Left lung (tissue), 10 donors: ENCODE results near the gene VTI1A. TPM values are rescaled to one million over a fixed set of nuclear protein-coding genes. Genes with fewer than 3 reads are reported as not detected.
A peak's percentile ranks its signal among the peaks of the same experiment; 100 is the strongest.

Experiments
- ATAC-seq: fragments of 200-7000 bp; cut with Tn5 transposase; one replicate; pipeline ENCODE4 v1.9.1; 2020; ENCODE audit warnings: moderate library complexity
- DNase-seq, 4 donors: peaks; one replicate each; pipeline ENCODE4 v3.0.0-alpha.2; 2013 to 2020
- H3K27ac ChIP-seq, 2 donors: fragments of 200-600 bp; sonication (generic) in 1 of 2; one replicate each; pipeline versions ENCODE4 v1.5.0 to v1.8.0; 2020 to 2021
- H3K27me3 ChIP-seq, 2 donors: fragments of 200-600 bp; sonication (generic) in 1 of 2; one replicate each; pipeline versions ENCODE4 v1.5.0 to v1.8.0; 2020 to 2021
- H3K36me3 ChIP-seq, 2 donors: fragments of 200-600 bp; sonication (generic) in 1 of 2; one replicate each; pipeline versions ENCODE4 v1.5.0 to v1.8.0; 2020 to 2021
- H3K4me1 ChIP-seq, 2 donors: fragments of 200-600 bp; one replicate each; pipeline ENCODE4 v1.8.0; 2021
- H3K4me3 ChIP-seq, 2 donors: fragments of 200-600 bp; sonication (generic) in 1 of 2; one replicate each; pipeline versions ENCODE4 v1.5.0 to v1.8.0; 2020 to 2021; ENCODE audit warnings: mild to moderate bottlenecking in 1 of 2
- H3K9me3 ChIP-seq, 2 donors: fragments of 200-600 bp; sonication (generic) in 1 of 2; one replicate each; pipeline versions ENCODE4 v1.5.0 to v1.8.0; 2020 to 2021
- CTCF ChIP-seq, 2 donors: fragments of 200-600 bp; sonication (generic) in 1 of 2; IDR thresholded peaks; one replicate each; pipeline versions ENCODE4 v1.5.0 to v1.8.0; 2021; ENCODE audit warnings: antibody characterized with exemption in 2 of 2
- intact Hi-C, 2 donors: fragments of 100-400 bp; cut with DNase I; formaldehyde crosslinking; loops; one replicate each; pipeline versions ENCODE4 v1.11.2 to v1.14.2; 2022
- polyA plus RNA-seq, 6 donors: library from polyadenylated mRNA; unstranded; fragments of 120-200 nt; gene quantifications; one replicate each; pipeline ENCODE4 v1.2.1, GENCODE V29; 2013; ENCODE audit not compliant: insufficient read length in 6 of 6
- total RNA-seq, 2 donors: library from RNA; stranded (reverse); fragmentation: NEBNext Ultra II Directional; extraction: Animal tissue kit (Norgen Biotek cat#: 25700); gene quantifications; one replicate each; pipeline ENCODE4 v1.2.1, GENCODE V29; 2021
- donor health status: DM: no; HTN: yes; CAD: no.
- donor health status: DM: no; HTN: no; CAD: no.

VTI1A gene
- total and polyA plus RNA-seq, 8 donors, result 13.6 to 39.0 (median 17.7) TPM

- intact Hi-C loops, result no loop called here
- no peak for TF ChIP-seq CTCF (IDR thresholded peaks at IDR 0.05)
- peaks cover 0 to 11% of the 10 kb centered on the region in 2 donors for H3K9me3 ChIP-seq
Measured at GRCh38 chr10:112841549-112841948, 394.5 kb downstream of the VTI1A start.

GRCh38 chr10:112842832-112843360, 395.9 kb downstream of the VTI1A start:
- ATAC-seq (no peak), DNase-seq (no peak)
- intact Hi-C loops, result no loop called here
- Histone ChIP-seq H3K9me3 (peaks cover 0 to 24% of the 10 kb centered on the region in 2 donors), H3K36me3 (no peaks in the 10 kb centered on the region), H3K27ac (no peak overlapping the region), H3K27me3 (no peaks in the 10 kb centered on the region), H3K4me3 (no peak overlapping the region), H3K4me1 (no peaks in the 10 kb centered on the region)
- no peak for TF ChIP-seq CTCF (IDR thresholded peaks at IDR 0.05)

More at GRCh38 chr10:112841549-112841948, 394.5 kb downstream of the VTI1A start:
- Histone ChIP-seq H3K27ac (no peak overlapping the region), H3K36me3 (no peaks in the 10 kb centered on the region), H3K4me1 (no peaks in the 10 kb centered on the region), H3K27me3 (no peaks in the 10 kb centered on the region), H3K4me3 (no peak overlapping the region)
- DNase-seq, result no peak
- no peak for ATAC-seq

GRCh38 chr10:112843623-112844022, 396.6 kb downstream of the VTI1A start:
- intact Hi-C loops, result no loop called here
- no peaks in the 10 kb centered on the region for H3K4me1 ChIP-seq
- DNase-seq (no peak), ATAC-seq (peak; percentile 19)
- no peaks in the 10 kb centered on the region for H3K36me3 ChIP-seq
- H3K27me3 ChIP-seq, result no peaks in the 10 kb centered on the region
- H3K27ac ChIP-seq, result no peak overlapping the region
- peaks cover 0 to 30% of the 10 kb centered on the region in 2 donors for H3K9me3 ChIP-seq
- no peak for TF ChIP-seq CTCF (IDR thresholded peaks at IDR 0.05)
- H3K4me3 ChIP-seq, result no peak overlapping the region

- H3K4me3 ChIP-seq, result no peak overlapping the region
- intact Hi-C loops, result no loop called here
- no peak for ATAC-seq
- no peaks in the 10 kb centered on the region for H3K27me3 ChIP-seq
- H3K4me1 ChIP-seq, result no peaks in the 10 kb centered on the region
- no peak for TF ChIP-seq CTCF (IDR thresholded peaks at IDR 0.05)
- peaks cover 0 to 30% of the 10 kb centered on the region in 2 donors for H3K9me3 ChIP-seq
- H3K36me3 ChIP-seq, result no peaks in the 10 kb centered on the region
- no peak overlapping the region for H3K27ac ChIP-seq
- no peak for DNase-seq
Measured at GRCh38 chr10:112844681-112845544, 397.9 kb downstream of the VTI1A start.

GRCh38 chr10:112847778-112848177, 400.8 kb downstream of the VTI1A start:
- DNase-seq (no peak), ATAC-seq (no peak)
- TF ChIP-seq CTCF (IDR thresholded peaks at IDR 0.05), result no peak
- Histone ChIP-seq H3K4me3 (no peak overlapping the region), H3K4me1 (peaks cover 0 to 12% of the 10 kb centered on the region in 2 donors), H3K27ac (no peak overlapping the region), H3K27me3 (no peaks in the 10 kb centered on the region), H3K9me3 (peaks cover 0 to 26% of the 10 kb centered on the region in 2 donors), H3K36me3 (no peaks in the 10 kb centered on the region)
- intact Hi-C loops, result no loop called here
